IMR-90 (cell line): ENCODE results near the gene LIPH. TPM values are rescaled to one million over a fixed set of nuclear protein-coding genes. Genes with fewer than 3 reads are reported as not detected.

Experiments used
- ATAC-seq: fragments of 200-7000 bp; cut with Tn5 transposase; 2 replicates; pipeline ENCODE4 v1.9.1; 2020; ENCODE audit warnings: low read depth, mild to moderate bottlenecking, moderate library complexity
- BruUV-seq: library from RNA; stranded (reverse); fragments of 400-500 nt; replicated peaks from 2 replicates; lab custom pipeline; 2021; lab: Mats Ljungman, UMichigan
- CTCF ChIA-PET: fragments of 300-600 bp; formaldehyde crosslinking; extraction: SDS; loops from one replicate; lab custom pipeline; 2021; ENCODE audit warnings: antibody characterized with exemption; lab: Yijun Ruan, JAX
- POLR2A ChIA-PET: fragments of 300-600 bp; sonication (Branson Sonifier 250); formaldehyde crosslinking; loops from one replicate; lab custom pipeline; 2022; ENCODE audit warnings: antibody characterized with exemption; ENCODE audit not compliant: unreplicated experiment; lab: Charles Lee
- DNase-seq: peaks from one replicate; pipeline ENCODE4 v3.0.0; 2013
- H2AFZ ChIP-seq: replicated peaks from 2 replicates; pipeline ENCODE3; 2013; ENCODE audit warnings: low read length, mild to moderate bottlenecking; ENCODE audit not compliant: poor library complexity
- H2AK5ac ChIP-seq: 2 replicates; pipeline ENCODE4 v1.6.1; 2013; ENCODE audit warnings: low read depth, low read length, inconsistent platforms
- H2AK9ac ChIP-seq: replicated peaks from 2 replicates; pipeline ENCODE3; 2013; ENCODE audit warnings: mild to moderate bottlenecking, low read depth, low read length, moderate library complexity; ENCODE audit not compliant: poor library complexity
- H2BK120ac ChIP-seq: 2 replicates; pipeline ENCODE4 v1.6.1; 2013; ENCODE audit warnings: low read depth, low read length, inconsistent platforms
- H2BK15ac ChIP-seq: 3 replicates; pipeline ENCODE4 v1.6.1; 2013; ENCODE audit warnings: low read depth, low read length, inconsistent platforms
- H2BK20ac ChIP-seq: 2 replicates; pipeline ENCODE4 v1.6.1; 2013; ENCODE audit warnings: low read depth, mild to moderate bottlenecking, inconsistent platforms, low read length, moderate library complexity
- H2BK5ac ChIP-seq: 2 replicates; pipeline ENCODE4 v1.6.1; 2013; ENCODE audit warnings: mild to moderate bottlenecking, low read depth, low read length, inconsistent platforms; ENCODE audit not compliant: poor library complexity, severe bottlenecking
- H3K14ac ChIP-seq: replicated peaks from 2 replicates; pipeline ENCODE4 v1.6.1; 2013; ENCODE audit warnings: low read depth, low read length, inconsistent platforms
- H3K18ac ChIP-seq: 2 replicates; pipeline ENCODE4 v1.6.1; 2013; ENCODE audit warnings: low read depth, low read length, control low read depth
- H3K23ac ChIP-seq: 2 replicates; pipeline ENCODE4 v1.6.1; 2013; ENCODE audit warnings: low read depth, low read length, inconsistent platforms
- H3K27ac ChIP-seq: 2 replicates; pipeline ENCODE4 v1.5.1; 2013; ENCODE audit warnings: mild to moderate bottlenecking, control low read depth, low read length; ENCODE audit not compliant: insufficient read depth
- H3K27me3 ChIP-seq: 2 replicates; pipeline ENCODE4 v1.6.1; 2013; ENCODE audit warnings: low read length; ENCODE audit not compliant: control insufficient read depth, insufficient read depth
- H3K36me3 ChIP-seq: 2 replicates; pipeline ENCODE4 v1.6.1; 2013; ENCODE audit warnings: low read length, mixed read lengths; ENCODE audit not compliant: control insufficient read depth, insufficient read depth
- H3K4ac ChIP-seq: 2 replicates; pipeline ENCODE4 v1.6.1; 2013; ENCODE audit warnings: low read depth, low read length, inconsistent platforms
- H3K4me1 ChIP-seq: 2 replicates; pipeline ENCODE4 v1.6.1; 2013; ENCODE audit warnings: low read length, mixed read lengths; ENCODE audit not compliant: control insufficient read depth, insufficient read depth
- H3K4me2 ChIP-seq: 2 replicates; pipeline ENCODE4 v1.6.1; 2013; ENCODE audit warnings: low read depth, mild to moderate bottlenecking, control low read depth, low read length, moderate library complexity
- H3K4me3 ChIP-seq: 2 replicates; pipeline ENCODE4 v1.5.1; 2013; ENCODE audit warnings: low read depth, mild to moderate bottlenecking, control low read depth, low read length, moderate library complexity; ENCODE audit not compliant: insufficient read depth
- H3K56ac ChIP-seq: 2 replicates; pipeline ENCODE4 v1.6.1; 2013; ENCODE audit warnings: low read length, inconsistent platforms; ENCODE audit not compliant: insufficient read depth; ENCODE audit errors: extremely low read depth
- H3K79me1 ChIP-seq, 2 experiments: 2 replicates each; pipeline ENCODE4 v1.6.1; 2013; ENCODE audit warnings: low read length in 2 of 2, inconsistent platforms in 1 of 2, low read depth in 1 of 2
- H3K9ac ChIP-seq: 2 replicates; pipeline ENCODE4 v1.6.1; 2013; ENCODE audit warnings: low read depth, low read length, control low read depth
- H3K9me1 ChIP-seq: 2 replicates; pipeline ENCODE4 v1.6.1; 2013; ENCODE audit warnings: low read length, inconsistent platforms; ENCODE audit not compliant: insufficient read depth
- H3K9me3 ChIP-seq: 2 replicates; pipeline ENCODE4 v1.6.1; 2013; ENCODE audit warnings: low read length; ENCODE audit not compliant: control insufficient read depth, insufficient read depth
- H4K20me1 ChIP-seq: 2 replicates; pipeline ENCODE4 v1.6.1; 2013; ENCODE audit warnings: low read length, inconsistent platforms; ENCODE audit not compliant: insufficient read depth
- H4K5ac ChIP-seq: 2 replicates; pipeline ENCODE4 v1.6.1; 2013; ENCODE audit warnings: mild to moderate bottlenecking, low read depth, low read length, control low read depth
- H4K8ac ChIP-seq, 2 experiments: 2 replicates each; pipeline ENCODE4 v1.6.1; 2013; ENCODE audit warnings: low read depth in 2 of 2, low read length in 2 of 2, control low read depth in 1 of 2, inconsistent platforms in 1 of 2
- H4K91ac ChIP-seq: 2 replicates; pipeline ENCODE4 v1.6.1; 2013; ENCODE audit warnings: low read depth, low read length, inconsistent platforms; ENCODE audit not compliant: insufficient read depth
- BHLHE40 ChIP-seq: fragments of 150-350 bp; IDR thresholded peaks from 2 replicates; pipeline ENCODE4 v1.6.1; 2016; ENCODE audit warnings: mild to moderate bottlenecking, low read depth, low read length
- CEBPB ChIP-seq: IDR thresholded peaks from 2 replicates; pipeline ENCODE4 v1.6.1; 2012; ENCODE audit warnings: low read depth, low read length, improper control_type of control experiment
- CHD1 ChIP-seq: IDR thresholded peaks from 2 replicates; pipeline ENCODE4 v1.6.1; 2012; ENCODE audit warnings: low read depth, low read length, improper control_type of control experiment
- CTCF ChIP-seq: conservative IDR thresholded peaks from 2 replicates; pipeline ENCODE4 v1.5.1; 2012; ENCODE audit warnings: mild to moderate bottlenecking, low read depth, low read length, improper control_type of control experiment
- ELK1 ChIP-seq: fragments of 150-350 bp; IDR thresholded peaks from 2 replicates; pipeline ENCODE4 v1.6.1; 2016; ENCODE audit warnings: low read depth, mild to moderate bottlenecking, low read length, moderate library complexity, borderline replicate concordance
- FOS ChIP-seq: fragments of 150-350 bp; IDR thresholded peaks from 2 replicates; pipeline ENCODE4 v1.6.1; 2016; ENCODE audit warnings: low read depth, low read length
- MAFK ChIP-seq: IDR thresholded peaks from 2 replicates; pipeline ENCODE4 v1.6.1; 2012; ENCODE audit warnings: low read depth, low read length, improper control_type of control experiment
- MAZ ChIP-seq: IDR thresholded peaks from 2 replicates; pipeline ENCODE4 v1.6.1; 2012; ENCODE audit warnings: low read depth, mild to moderate bottlenecking, low read length, improper control_type of control experiment, moderate library complexity, borderline replicate concordance
- MXI1 ChIP-seq: IDR thresholded peaks from 2 replicates; pipeline ENCODE4 v1.6.1; 2012; ENCODE audit warnings: low read depth, mild to moderate bottlenecking, low read length, moderate library complexity, borderline replicate concordance
- NFE2L2 ChIP-seq: fragments of 150-350 bp; IDR thresholded peaks from 2 replicates; pipeline ENCODE4 v1.6.1; 2016; ENCODE audit warnings: low read depth, mild to moderate bottlenecking, low read length
- POLR2A ChIP-seq: IDR thresholded peaks from 2 replicates; pipeline ENCODE4 v1.6.1; 2012; ENCODE audit warnings: mild to moderate bottlenecking, low read depth, low read length
- RAD21 ChIP-seq: IDR thresholded peaks from 2 replicates; pipeline ENCODE4 v1.6.1; 2012; ENCODE audit warnings: low read length, improper control_type of control experiment
- RCOR1 ChIP-seq: IDR thresholded peaks from 2 replicates; pipeline ENCODE4 v1.6.1; 2012; ENCODE audit warnings: mild to moderate bottlenecking, low read length, improper control_type of control experiment; ENCODE audit not compliant: insufficient replicate concordance
- RFX5 ChIP-seq: IDR thresholded peaks from 2 replicates; pipeline ENCODE4 v1.8.0; 2012; ENCODE audit warnings: low read depth, mild to moderate bottlenecking, low read length, moderate library complexity
- SMC3 ChIP-seq: fragments of 150-350 bp; IDR thresholded peaks from 2 replicates; pipeline ENCODE4 v1.6.1; 2016; ENCODE audit warnings: low read depth, mild to moderate bottlenecking, antibody characterized with exemption, low read length, moderate library complexity
- USF2 ChIP-seq: fragments of 150-350 bp; IDR thresholded peaks from 2 replicates; pipeline ENCODE4 v1.6.1; 2017; ENCODE audit warnings: mild to moderate bottlenecking, antibody characterized with exemption, low read length, low read depth
- WGBS, 2 experiments: methylation state at CpG; one replicate each; pipeline versions ENCODE4 v1.1.5 to v1.1.7; 2013; ENCODE audit warnings: missing lambda C conversion rate in 2 of 2; ENCODE audit not compliant: insufficient read length in 1 of 2; ENCODE audit errors: extremely low coverage in 2 of 2; 5-methylcytosine and 5-hydroxymethylcytosine counted together
- dilution Hi-C: fragments of 300-500 bp; cut with HindIII; formaldehyde crosslinking; loops from one replicate; pipeline ENCODE4 v1.14.3; 2018; ENCODE audit warnings: low sequenced_read_pairs; ENCODE audit not compliant: unreplicated experiment
- in situ Hi-C: fragments of 300-500 bp; cut with MboI; formaldehyde crosslinking; loops from 3 replicates; pipeline ENCODE4 v1.14.3; 2019; ENCODE audit warnings: low sequenced_read_pairs, inconsistent platforms, mixed read lengths
- intact Hi-C: fragments of 100-400 bp; cut with micrococcal nuclease; formaldehyde crosslinking; loops from 2 replicates; pipeline ENCODE4 v1.10.0; 2022
- polyA plus RNA-seq, 3 experiments: library from polyadenylated mRNA; depleted of rRNA; stranded (reverse); fragments of >200 nt; gene quantifications; 2 replicates each; pipeline ENCODE4 v1.2.3, GENCODE V29; 2012; ENCODE audit warnings: low replicate concordance in 1 of 3
- total RNA-seq: library from RNA; depleted of rRNA; stranded (reverse); fragments of >200 nt; gene quantifications from 2 replicates; pipeline ENCODE4 v1.2.3, GENCODE V29; 2012

Gene LIPH
- total and polyA plus RNA-seq, 2 of the 4 experiments (the other 2 are of a cell fraction): 0.27 to 0.36 TPM

DNA sequence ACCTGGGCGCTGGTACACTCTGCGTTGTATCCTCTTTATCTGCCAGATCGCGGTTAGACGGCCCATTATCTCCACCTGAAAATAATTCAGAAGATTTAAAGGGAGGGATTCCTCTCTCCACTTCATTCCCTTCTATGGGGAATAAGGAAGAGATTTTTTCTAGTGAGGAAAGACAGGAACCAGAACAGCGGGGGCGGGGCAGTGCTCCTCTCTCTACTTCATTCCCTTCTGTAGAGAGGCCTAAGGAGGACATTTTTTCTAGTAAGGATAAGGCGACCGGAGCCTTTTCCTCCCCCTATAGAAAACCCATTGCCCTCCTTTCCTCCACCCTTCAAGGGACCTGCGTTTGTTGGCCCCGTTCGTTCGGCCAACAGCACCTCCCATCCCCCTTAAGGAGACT lies 8.3 kb upstream of the LIPH start:
- no peak overlapping the region for H4K91ac ChIP-seq
- ChIA-PET POLR2A (no interaction called here), CTCF (no interaction called here)
- no peak overlapping the region for H3K23ac ChIP-seq
- H3K9me1 ChIP-seq: no peaks in the 10 kb centered on the region
- no peak overlapping the region for H2BK15ac ChIP-seq
- BruUV-seq: no TSS peak
- no peaks in the 10 kb centered on the region for H3K4me1 ChIP-seq
- no peak overlapping the region for H2BK20ac ChIP-seq
- intact Hi-C loops (no loop called here), in situ Hi-C loops (no loop called here), dilution Hi-C loops (no loop called here)
- H4K5ac ChIP-seq: no peak overlapping the region
- no peak overlapping the region for H3K4ac ChIP-seq
- no peaks in the 10 kb centered on the region for H3K79me1 ChIP-seq
- H2BK120ac ChIP-seq: no peak overlapping the region
- no peak overlapping the region for H3K9ac ChIP-seq
- no peak overlapping the region for H3K27ac ChIP-seq
- no peak overlapping the region for H2AK5ac ChIP-seq
- no peak overlapping the region for H3K56ac ChIP-seq
- ATAC-seq (no peak), DNase-seq (no peak)
- H3K18ac ChIP-seq: no peak overlapping the region
- H3K36me3 ChIP-seq: no peaks in the 10 kb centered on the region
- no peak overlapping the region for H2AK9ac ChIP-seq
- H4K20me1 ChIP-seq: no peaks in the 10 kb centered on the region
- no peak for TF ChIP-seq CHD1
- TF ChIP-seq CTCF: no peak
- TF ChIP-seq RAD21: no peak
- TF ChIP-seq SMC3: no peak
- no peak for TF ChIP-seq RFX5
- TF ChIP-seq POLR2A: no peak
- no peak for TF ChIP-seq USF2
- no peak for TF ChIP-seq BHLHE40
- TF ChIP-seq NFE2L2: no peak
- TF ChIP-seq MAZ: no peak
- TF ChIP-seq MXI1: no peak
- no peak for TF ChIP-seq FOS
- no peak for TF ChIP-seq CEBPB
- no peak for TF ChIP-seq RCOR1
- TF ChIP-seq ELK1: no peak
- no peak for TF ChIP-seq MAFK
- no CpG with 5 or more reads among the region's 13 CpGs for WGBS, 2 experiments
- no peak overlapping the region for H4K8ac ChIP-seq
- H3K4me2 ChIP-seq: no peak overlapping the region
- no peaks in the 10 kb centered on the region for H3K9me3 ChIP-seq
- H2AFZ ChIP-seq: no peak overlapping the region
- H3K14ac ChIP-seq: no peak overlapping the region
- no peak overlapping the region for H2BK5ac ChIP-seq
- H3K4me3 ChIP-seq: no peak overlapping the region
- H3K27me3 ChIP-seq: peaks cover 12% of the 10 kb centered on the region
